ENCODE results near the gene PTTG1IP2. TPM values are rescaled to one million over a fixed set of nuclear protein-coding genes. Genes with fewer than 3 reads are reported as not detected.

PTTG1IP2 gene
- total RNA-seq, 4 donors from 2014 or later = not detected

- Histone ChIP-seq H3K4me1 (no peaks in the 10 kb centered on the region), H3K27ac (no peak overlapping the region), H3K36me3 (no peaks in the 10 kb centered on the region), H3K4me3 (no peak overlapping the region), H3K9me3 (no peaks in the 10 kb centered on the region), H3K27me3 (no peaks in the 10 kb centered on the region)
- 85 to 87% methylated on average over 3 of the region's 3 CpGs for WGBS, 2 donors
- no peak for TF ChIP-seq POLR2A (IDR thresholded peaks at IDR 0.05)
- TF ChIP-seq CTCF (IDR thresholded peaks at IDR 0.05) = no peak
- TF ChIP-seq EP300 (IDR thresholded peaks at IDR 0.05) = no peak
- DNase-seq (ENCODE audit: low spot score in 2 of 2) = no peak
Measured at GRCh38 chr7:90536449-90536848, 67.0 kb downstream of the PTTG1IP2 start.

GRCh38 chr7:90538405-90538804 is 69.0 kb downstream of the PTTG1IP2 start:
- no peak overlapping the region for H3K27ac ChIP-seq
- H3K4me3 ChIP-seq = no peak overlapping the region
- no peaks in the 10 kb centered on the region for H3K4me1 ChIP-seq
- H3K27me3 ChIP-seq = no peaks in the 10 kb centered on the region
- WGBS, 2 donors = 57 to 75% methylated on average over 2 of the region's 2 CpGs
- H3K9me3 ChIP-seq = no peaks in the 10 kb centered on the region
- DNase-seq (ENCODE audit: low spot score in 2 of 2) = no peak
- no peaks in the 10 kb centered on the region for H3K36me3 ChIP-seq
- TF ChIP-seq CTCF (IDR thresholded peaks at IDR 0.05) = no peak
- TF ChIP-seq EP300 (IDR thresholded peaks at IDR 0.05) = no peak
- no peak for TF ChIP-seq POLR2A (IDR thresholded peaks at IDR 0.05)

- TF ChIP-seq POLR2A (IDR thresholded peaks at IDR 0.05) (no peak), EP300 (IDR thresholded peaks at IDR 0.05) (no peak), CTCF (IDR thresholded peaks at IDR 0.05) (no peak)
- Histone ChIP-seq H3K27ac (no peak overlapping the region), H3K27me3 (no peaks in the 10 kb centered on the region), H3K4me1 (no peaks in the 10 kb centered on the region), H3K4me3 (no peak overlapping the region), H3K9me3 (no peaks in the 10 kb centered on the region), H3K36me3 (no peaks in the 10 kb centered on the region)
- no peak for DNase-seq (ENCODE audit: low spot score in 2 of 2)
- WGBS, 2 donors = 33 to 38% methylated on average over 1 of the region's 1 CpG
Measured at GRCh38 chr7:90540406-90540805, 71.0 kb downstream of the PTTG1IP2 start.

- DNase-seq (ENCODE audit: low spot score in 2 of 2) = no peak
- H3K27me3 ChIP-seq = no peaks in the 10 kb centered on the region
- H3K4me3 ChIP-seq = no peak overlapping the region
- no peaks in the 10 kb centered on the region for H3K9me3 ChIP-seq
- H3K36me3 ChIP-seq = no peaks in the 10 kb centered on the region
- no peak for TF ChIP-seq POLR2A (IDR thresholded peaks at IDR 0.05)
- H3K4me1 ChIP-seq = no peaks in the 10 kb centered on the region
- H3K27ac ChIP-seq = no peak overlapping the region
- WGBS, 2 donors = 70 to 81% methylated on average over 4 of the region's 4 CpGs
Measured at GRCh38 chr7:90551036-90551435, 81.6 kb downstream of the PTTG1IP2 start.

GRCh38 chr7:90552521-90552920 is 83.1 kb downstream of the PTTG1IP2 start:
- TF ChIP-seq POLR2A (IDR thresholded peaks at IDR 0.05) (no peak), CTCF (IDR thresholded peaks at IDR 0.05) (peak in 2 of 5 experiments; percentile 3 to 41)
- DNase-seq (ENCODE audit: low spot score in 2 of 2) = no peak
- Histone ChIP-seq H3K27me3 (no peaks in the 10 kb centered on the region), H3K9me3 (no peaks in the 10 kb centered on the region), H3K27ac (no peak overlapping the region), H3K4me1 (no peaks in the 10 kb centered on the region), H3K4me3 (no peak overlapping the region), H3K36me3 (no peaks in the 10 kb centered on the region)
- 71 to 88% methylated on average over 1 of the region's 1 CpG for WGBS, 2 donors

GRCh38 chr7:90560730-90561129 is 91.3 kb downstream of the PTTG1IP2 start:
- TF ChIP-seq EP300 (IDR thresholded peaks at IDR 0.05) = peak in 1 of 2 donors; percentile 50
- no peak for TF ChIP-seq POLR2A (IDR thresholded peaks at IDR 0.05)
- Histone ChIP-seq H3K9me3 (no peaks in the 10 kb centered on the region), H3K27me3 (no peaks in the 10 kb centered on the region), H3K36me3 (no peaks in the 10 kb centered on the region), H3K27ac (no peak overlapping the region), H3K4me3 (no peak overlapping the region), H3K4me1 (no peaks in the 10 kb centered on the region)
- DNase-seq (ENCODE audit: low spot score in 2 of 2) = no peak
- WGBS, 2 donors = 34 to 70% methylated on average over 1 of the region's 1 CpG

Other genes with a start within 250 kb of the PTTG1IP2 start
- gene CFAP69, start 224.5 kb upstream of the PTTG1IP2 start, total RNA-seq = 10 to 100 TPM; 18.9 to 51.1 (median 22.0) TPM
- gene FAM237B, start 148.3 kb upstream of the PTTG1IP2 start, total RNA-seq = not detected
- gene GTPBP10, start 122.9 kb upstream of the PTTG1IP2 start, total RNA-seq = 10 to 100 TPM; 11.3 to 48.1 (median 28.6) TPM
- gene CLDN12, start 66.2 kb upstream of the PTTG1IP2 start, total RNA-seq = 10 to 100 TPM; 14.1 to 24.3 (median 15.9) TPM
- 10 to 100 TPM; 22.2 to 36.3 (median 28.6) TPM for gene CDK14, start 126.7 kb downstream of the PTTG1IP2 start, total RNA-seq

Data from tibial nerve (tissue), 4 donors.